ENCODE measurements around the gene FOXK2. TPM values are rescaled to one million over a fixed set of nuclear protein-coding genes. Genes with fewer than 3 reads are reported as not detected.

FOXK2 gene
- total and polyA plus RNA-seq, 2 of the 8 experiments (the other 6 are each of a cell fraction or from before 2014, with no cell fraction given), result 34.7 to 64.9 TPM

GRCh38 chr17:82505296-82505695 is 14.2 kb upstream of the FOXK2 start:
- H4K8ac ChIP-seq (ENCODE audit: extremely low read depth, insufficient read depth, low read length), result no peak overlapping the region
- H3K56ac ChIP-seq (replicated peaks; ENCODE audit: insufficient read length, low read depth, low read length), result no peak overlapping the region
- POLR2A ChIA-PET (ENCODE audit: partially characterized antibody), result no interaction called here
- H4K5ac ChIP-seq (ENCODE audit: insufficient read length, low read depth, low read length), result no peak overlapping the region
- H2BK20ac ChIP-seq (ENCODE audit: low read length), result no peak overlapping the region
- 97% methylated on average over 6 of the region's 6 CpGs; no CpG with 5 or more reads in 1 of the 2 experiments for WGBS, 2 experiments (ENCODE audit: extremely low coverage in 1 of 2, insufficient coverage in 1 of 2, insufficient read length in 1 of 2, insufficient replicate concordance in 2 of 2, low coverage in 1 of 2, low lambda C conversion rate in 2 of 2, missing lambda C conversion rate in 1 of 2)
- H3K4ac ChIP-seq (replicated peaks; ENCODE audit: insufficient read length, low read depth, low read length), result no peak overlapping the region
- H3K4me2 ChIP-seq (ENCODE audit: insufficient read depth in 1 of 2, low read depth in 2 of 2, low read length in 2 of 2), result no peak overlapping the region
- H2BK5ac ChIP-seq (ENCODE audit: low read depth, low read length), result no peak overlapping the region
- H2BK15ac ChIP-seq (ENCODE audit: low read length), result no peak overlapping the region
- no peaks in the 10 kb centered on the region for H4K20me1 ChIP-seq (replicated peaks in 1 of 2; ENCODE audit: control insufficient read depth in 1 of 2, insufficient read depth in 2 of 2, low read length in 2 of 2)
- H3K9me3 ChIP-seq (ENCODE audit: insufficient read depth in 2 of 2, low read depth in 1 of 2, low read length in 1 of 2), result no peaks in the 10 kb centered on the region
- H3K4me3 ChIP-seq (ENCODE audit: extremely low read depth in 1 of 4, insufficient read depth in 2 of 4, low read depth in 3 of 4, low read length in 4 of 4), result no peak overlapping the region
- no peak overlapping the region for H3K14ac ChIP-seq (ENCODE audit: insufficient read length)
- no peak overlapping the region for H2AFZ ChIP-seq (ENCODE audit: low read length)
- DNase-seq (ENCODE audit: low read depth in 1 of 2, low spot score in 2 of 2) (no peak), FAIRE-seq (no peak)
- no peak overlapping the region for H2AK5ac ChIP-seq (ENCODE audit: low read depth, low read length)
- no peaks in the 10 kb centered on the region for H3K79me2 ChIP-seq (ENCODE audit: control insufficient read depth in 1 of 2, insufficient read depth in 2 of 2, low read length in 2 of 2)
- H3K4me1 ChIP-seq (replicated peaks in 1 of 4; ENCODE audit: control insufficient read depth in 3 of 4, insufficient read depth in 4 of 4, low read length in 3 of 4), result no peaks in the 10 kb centered on the region
- CTCF ChIA-PET (ENCODE audit: partially characterized antibody), result interaction anchor here (0.6 to 1.4 kb wide), 4 partner anchors 9 to 239 kb away, joined by 3 read pairs; no protein-coding TSS in a partner anchor
- no peak overlapping the region for H4K91ac ChIP-seq (replicated peaks; ENCODE audit: insufficient read length, low read length)
- H3K23ac ChIP-seq (ENCODE audit: insufficient read length), result no peak overlapping the region
- no peak overlapping the region for H3K18ac ChIP-seq (ENCODE audit: extremely low read depth, low read length)
- no peak overlapping the region for H3K27ac ChIP-seq (ENCODE audit: low read depth, low read length)
- H3K23me2 ChIP-seq (ENCODE audit: low read depth, low read length), result no peaks in the 10 kb centered on the region
- H3K36me3 ChIP-seq (ENCODE audit: control insufficient read depth in 2 of 4, insufficient read depth in 4 of 4, low read length in 3 of 4), result no peaks in the 10 kb centered on the region
- peaks cover 0 to 2% (median 0%) of the 10 kb centered on the region in 4 experiments; a peak in 2 of 7 replicates for H3K27me3 ChIP-seq (replicated peaks in 1 of 4; ENCODE audit: control insufficient read depth in 3 of 4, extremely low read depth in 1 of 4, insufficient read depth in 3 of 4, low read length in 3 of 4)
- H3K9ac ChIP-seq (replicated peaks in 1 of 4; ENCODE audit: extremely low read depth in 1 of 4, low read depth in 3 of 4, low read length in 3 of 4), result no peak overlapping the region
- no peaks in the 10 kb centered on the region for H3K79me1 ChIP-seq (ENCODE audit: low read depth, low read length)
- H2BK120ac ChIP-seq (replicated peaks; ENCODE audit: low read depth, low read length), result no peak overlapping the region
- no peak overlapping the region for H2BK12ac ChIP-seq (ENCODE audit: low read depth, low read length)
- TF ChIP-seq RAD21 (IDR thresholded peaks at IDR 0.05 in 1 of 2, conservative IDR thresholded peaks at IDR 0.05 in 1 of 2; ENCODE audit: low read depth in 2 of 2, low read length in 2 of 2), result no peak
- TF ChIP-seq KDM4A (IDR thresholded peaks at IDR 0.05; ENCODE audit: low read depth, low read length, severe bottlenecking), result no peak
- no peak for TF ChIP-seq SIRT6 (IDR thresholded peaks at IDR 0.05; ENCODE audit: low read length)
- TF ChIP-seq ASH2L (IDR thresholded peaks at IDR 0.05; ENCODE audit: low read length), result no peak
- no peak for TF ChIP-seq NANOG (IDR thresholded peaks at IDR 0.05; ENCODE audit: insufficient read depth, low read depth, low read length, poor library complexity, severe bottlenecking)
- TF ChIP-seq POU5F1 (IDR thresholded peaks at IDR 0.05; ENCODE audit: low read depth, low read length), result no peak
